ENCODE data around the gene TNS3.

GRCh38 chr7:47308808-47309207, 273.1 kb downstream of the TNS3 start:
- TF ChIP-seq CTCF (IDR thresholded peaks at IDR 0.05; ENCODE audit: low read depth, low read length, poor library complexity, severe bottlenecking) (no peak), EZH2phosphoT487 (IDR thresholded peaks at IDR 0.05; ENCODE audit: borderline replicate concordance, low read length) (no peak)

Measured in DOHH2 (cell line).